Esophagus muscularis mucosa (tissue), 3 donors: ENCODE data around the gene BCL2L1.

Source experiments
- POLR2A ChIP-seq: fragments of 450-650 bp; IDR thresholded peaks from one replicate; pipeline ENCODE4 v1.6.1; 2017; ENCODE audit warnings: antibody characterized with exemption, moderate library complexity, mild to moderate bottlenecking, low read depth
- TF ChIP-seq, protein P1 (sequence below), 3 experiments: fragments of 200-600 bp in 2 of 3; fragments of 450-650 bp in 1 of 3; sonication (generic) in 2 of 3; IDR thresholded peaks; one replicate each; pipeline ENCODE4 v1.5.1; 2017 to 2019; ENCODE audit warnings: antibody characterized with exemption in 3 of 3, mild to moderate bottlenecking in 2 of 3, moderate library complexity in 1 of 3

DNA sequence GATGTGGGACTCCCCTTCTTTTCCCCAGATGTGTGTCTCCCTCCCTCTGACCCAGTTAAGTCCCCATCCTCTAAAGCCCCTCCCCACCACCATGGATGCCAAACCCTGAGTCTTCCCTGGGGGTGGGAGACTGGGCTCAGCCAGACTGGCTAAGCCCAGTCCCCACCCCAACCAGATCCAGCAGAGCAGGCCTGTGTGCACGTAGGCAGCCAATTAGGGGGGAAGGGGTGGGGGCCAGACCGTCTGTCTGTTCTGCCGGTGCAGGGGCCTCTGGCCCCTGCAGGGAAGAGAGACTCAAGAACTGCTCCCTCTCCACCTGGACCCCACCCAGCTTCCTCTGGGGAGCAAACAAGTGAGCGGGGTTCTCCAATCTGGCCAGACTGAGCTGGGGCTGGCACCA is 84.4 kb downstream of the BCL2L1 start:
- TF ChIP-seq, protein P1, sequence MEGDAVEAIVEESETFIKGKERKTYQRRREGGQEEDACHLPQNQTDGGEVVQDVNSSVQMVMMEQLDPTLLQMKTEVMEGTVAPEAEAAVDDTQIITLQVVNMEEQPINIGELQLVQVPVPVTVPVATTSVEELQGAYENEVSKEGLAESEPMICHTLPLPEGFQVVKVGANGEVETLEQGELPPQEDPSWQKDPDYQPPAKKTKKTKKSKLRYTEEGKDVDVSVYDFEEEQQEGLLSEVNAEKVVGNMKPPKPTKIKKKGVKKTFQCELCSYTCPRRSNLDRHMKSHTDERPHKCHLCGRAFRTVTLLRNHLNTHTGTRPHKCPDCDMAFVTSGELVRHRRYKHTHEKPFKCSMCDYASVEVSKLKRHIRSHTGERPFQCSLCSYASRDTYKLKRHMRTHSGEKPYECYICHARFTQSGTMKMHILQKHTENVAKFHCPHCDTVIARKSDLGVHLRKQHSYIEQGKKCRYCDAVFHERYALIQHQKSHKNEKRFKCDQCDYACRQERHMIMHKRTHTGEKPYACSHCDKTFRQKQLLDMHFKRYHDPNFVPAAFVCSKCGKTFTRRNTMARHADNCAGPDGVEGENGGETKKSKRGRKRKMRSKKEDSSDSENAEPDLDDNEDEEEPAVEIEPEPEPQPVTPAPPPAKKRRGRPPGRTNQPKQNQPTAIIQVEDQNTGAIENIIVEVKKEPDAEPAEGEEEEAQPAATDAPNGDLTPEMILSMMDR (IDR thresholded peaks at IDR 0.05): no peak
- TF ChIP-seq POLR2A: no peak
